Esophagus muscularis mucosa (tissue), 4 donors: Measurements from ENCODE around the gene PTPRN2. TPM values are rescaled to one million over a fixed set of nuclear protein-coding genes. Genes with fewer than 3 reads are reported as not detected.

Source experiments
- DNase-seq: peaks from one replicate; pipeline ENCODE4 v3.0.0-alpha.2; 2017; ENCODE audit errors: extremely low spot score
- H3K27ac ChIP-seq, 4 donors: fragments of 200-600 bp; sonication (generic); replicated peaks in 1 of 4; 1 replicate in 3 of 4; 2 replicates in 1 of 4; pipeline ENCODE4 v1.5.1; 2016 to 2019; ENCODE audit warnings: mild to moderate bottlenecking in 1 of 4
- H3K27me3 ChIP-seq, 4 donors: fragments of 200-600 bp; sonication (generic); one replicate each; pipeline versions ENCODE4 v1.5.1 to v1.6.0; 2016 to 2019
- H3K36me3 ChIP-seq, 4 donors: fragments of 200-600 bp; sonication (generic); one replicate each; pipeline ENCODE4 v1.5.1; 2016 to 2019
- H3K4me1 ChIP-seq, 4 donors: fragments of 200-600 bp; sonication (generic); one replicate each; pipeline ENCODE4 v1.5.1; 2016 to 2019
- H3K4me3 ChIP-seq, 4 donors: fragments of 200-600 bp; sonication (generic); 1 replicate in 2 of 4; 2 replicates in 2 of 4; pipeline ENCODE4 v1.5.1; 2016 to 2019; ENCODE audit warnings: mild to moderate bottlenecking in 4 of 4, moderate library complexity in 1 of 4
- H3K9me3 ChIP-seq, 4 donors: fragments of 200-600 bp; sonication (generic); 1 replicate in 3 of 4; 2 replicates in 1 of 4; pipeline ENCODE4 v1.5.1; 2016 to 2019
- CTCF ChIP-seq, 3 experiments: fragments of 200-600 bp in 2 of 3; fragments of 450-650 bp in 1 of 3; sonication (generic) in 2 of 3; IDR thresholded peaks; one replicate each; pipeline ENCODE4 v1.5.1; 2017 to 2019; ENCODE audit warnings: antibody characterized with exemption in 3 of 3, mild to moderate bottlenecking in 2 of 3, moderate library complexity in 1 of 3
- EP300 ChIP-seq: sonication (generic); formaldehyde crosslinking; IDR thresholded peaks from one replicate; pipeline ENCODE4 v1.6.1; 2017; ENCODE audit warnings: antibody characterized with exemption
- POLR2A ChIP-seq: fragments of 450-650 bp; IDR thresholded peaks from one replicate; pipeline ENCODE4 v1.6.1; 2017; ENCODE audit warnings: antibody characterized with exemption, moderate library complexity, mild to moderate bottlenecking, low read depth
- POLR2AphosphoS5 ChIP-seq, 2 donors: sonication (generic); formaldehyde crosslinking; IDR thresholded peaks; one replicate each; pipeline ENCODE4 v1.6.1; 2017; ENCODE audit warnings: antibody characterized with exemption in 2 of 2
- WGBS: methylation state at CpG from one replicate; pipeline ENCODE4 v1.1.5; 2018; 5-methylcytosine and 5-hydroxymethylcytosine counted together
- intact Hi-C: fragments of 100-400 bp; cut with DNase I; formaldehyde crosslinking; loops from one replicate; pipeline ENCODE4 v1.15.1; 2023
- total RNA-seq, 4 donors: library from RNA; depleted of rRNA; stranded (reverse); fragments of >200 nt; gene quantifications; one replicate each; pipeline versions ENCODE4 v1.1.0 to v1.2.1, GENCODE V29; 2016

The PTPRN2 gene
- total RNA-seq, 4 donors from 2014 or later, result 2.1 to 3.1 (median 3.1) TPM

- DNase-seq, result no peak
- Histone ChIP-seq H3K27ac (no peak overlapping the region), H3K4me3 (no peak overlapping the region), H3K27me3 (peaks cover 0 to 53% (median 2%) of the 10 kb centered on the region in 4 donors), H3K9me3 (no peaks in the 10 kb centered on the region), H3K4me1 (peaks cover 0 to 8% (median 3%) of the 10 kb centered on the region in 4 donors), H3K36me3 (no peaks in the 10 kb centered on the region)
- 11% methylated on average over 4 of the region's 6 CpGs for WGBS
- intact Hi-C loops, result no loop called here
- TF ChIP-seq POLR2A (no peak), EP300 (no peak), CTCF (IDR thresholded peaks at IDR 0.05) (no peak), POLR2AphosphoS5 (IDR thresholded peaks at IDR 0.05) (no peak)
These were observed 91.8 kb downstream of the PTPRN2 start for GRCh38 chr7:158495786-158496185.

- Histone ChIP-seq H3K36me3 (no peaks in the 10 kb centered on the region), H3K9me3 (no peaks in the 10 kb centered on the region), H3K27ac (no peak overlapping the region), H3K4me1 (peaks cover 0 to 8% (median 3%) of the 10 kb centered on the region in 4 donors), H3K27me3 (peaks cover 0 to 59% (median 2%) of the 10 kb centered on the region in 4 donors), H3K4me3 (no peak overlapping the region)
- no peak for TF ChIP-seq POLR2A
- TF ChIP-seq CTCF (IDR thresholded peaks at IDR 0.05), result no peak
- no peak for TF ChIP-seq EP300
- no peak for TF ChIP-seq POLR2AphosphoS5 (IDR thresholded peaks at IDR 0.05)
- no peak for DNase-seq
- 40% methylated on average over 5 of the region's 5 CpGs for WGBS
- intact Hi-C loops, result no loop called here
These were observed 92.4 kb downstream of the PTPRN2 start for GRCh38 chr7:158495216-158495615.

- no peak overlapping the region for H3K27ac ChIP-seq
- TF ChIP-seq CTCF (IDR thresholded peaks at IDR 0.05), result no peak
- TF ChIP-seq POLR2A, result no peak
- no peak for TF ChIP-seq POLR2AphosphoS5 (IDR thresholded peaks at IDR 0.05)
- no peak for TF ChIP-seq EP300
- intact Hi-C loops, result no loop called here
- peaks cover 0 to 65% (median 2%) of the 10 kb centered on the region in 4 donors for H3K27me3 ChIP-seq
- H3K4me1 ChIP-seq, result peaks cover 0 to 8% (median 3%) of the 10 kb centered on the region in 4 donors
- H3K9me3 ChIP-seq, result no peaks in the 10 kb centered on the region
- no peak overlapping the region for H3K4me3 ChIP-seq
- 65% methylated on average over 7 of the region's 9 CpGs for WGBS
- no peak for DNase-seq
- no peaks in the 10 kb centered on the region for H3K36me3 ChIP-seq
These were observed 93.0 kb downstream of the PTPRN2 start for GRCh38 chr7:158494643-158495042.

GRCh38 chr7:158494162-158494586 lies 93.4 kb downstream of the PTPRN2 start:
- 56% methylated on average over 6 of the region's 7 CpGs for WGBS
- H3K27me3 ChIP-seq, result peaks cover 0 to 69% (median 2%) of the 10 kb centered on the region in 4 donors

More at GRCh38 chr7:158494162-158494586, 93.4 kb downstream of the PTPRN2 start:
- no peak for DNase-seq
- no peak overlapping the region for H3K4me3 ChIP-seq
- peaks cover 0 to 8% (median 3%) of the 10 kb centered on the region in 4 donors for H3K4me1 ChIP-seq
- no peaks in the 10 kb centered on the region for H3K36me3 ChIP-seq
- intact Hi-C loops, result no loop called here
- H3K27ac ChIP-seq, result no peak overlapping the region
- H3K9me3 ChIP-seq, result no peaks in the 10 kb centered on the region
- TF ChIP-seq EP300 (no peak), POLR2AphosphoS5 (IDR thresholded peaks at IDR 0.05) (no peak), POLR2A (no peak), CTCF (IDR thresholded peaks at IDR 0.05) (no peak)
